ENCODE measurements around the gene L1TD1.

- TF ChIP-seq, protein P1, sequence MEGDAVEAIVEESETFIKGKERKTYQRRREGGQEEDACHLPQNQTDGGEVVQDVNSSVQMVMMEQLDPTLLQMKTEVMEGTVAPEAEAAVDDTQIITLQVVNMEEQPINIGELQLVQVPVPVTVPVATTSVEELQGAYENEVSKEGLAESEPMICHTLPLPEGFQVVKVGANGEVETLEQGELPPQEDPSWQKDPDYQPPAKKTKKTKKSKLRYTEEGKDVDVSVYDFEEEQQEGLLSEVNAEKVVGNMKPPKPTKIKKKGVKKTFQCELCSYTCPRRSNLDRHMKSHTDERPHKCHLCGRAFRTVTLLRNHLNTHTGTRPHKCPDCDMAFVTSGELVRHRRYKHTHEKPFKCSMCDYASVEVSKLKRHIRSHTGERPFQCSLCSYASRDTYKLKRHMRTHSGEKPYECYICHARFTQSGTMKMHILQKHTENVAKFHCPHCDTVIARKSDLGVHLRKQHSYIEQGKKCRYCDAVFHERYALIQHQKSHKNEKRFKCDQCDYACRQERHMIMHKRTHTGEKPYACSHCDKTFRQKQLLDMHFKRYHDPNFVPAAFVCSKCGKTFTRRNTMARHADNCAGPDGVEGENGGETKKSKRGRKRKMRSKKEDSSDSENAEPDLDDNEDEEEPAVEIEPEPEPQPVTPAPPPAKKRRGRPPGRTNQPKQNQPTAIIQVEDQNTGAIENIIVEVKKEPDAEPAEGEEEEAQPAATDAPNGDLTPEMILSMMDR (IDR thresholded peaks at IDR 0.05): peak; percentile 65 to 88 (median 72)
- TF ChIP-seq POLR2A (IDR thresholded peaks at IDR 0.05): no peak
Observed at GRCh38 chr1:62175568-62176179, 19.0 kb upstream of the L1TD1 start.
